ENCODE measurements around the gene SLC6A12. TPM values are rescaled to one million over a fixed set of nuclear protein-coding genes. Genes with fewer than 3 reads are reported as not detected.
"Not testable (repeated sequence)": the region's sequence is repeated elsewhere in the genome, so short reads cannot be mapped to it uniquely, and the experiment has no call there.

SLC6A12 gene
- total RNA-seq, 2 donors from 2014 or later: not detected

DNA sequence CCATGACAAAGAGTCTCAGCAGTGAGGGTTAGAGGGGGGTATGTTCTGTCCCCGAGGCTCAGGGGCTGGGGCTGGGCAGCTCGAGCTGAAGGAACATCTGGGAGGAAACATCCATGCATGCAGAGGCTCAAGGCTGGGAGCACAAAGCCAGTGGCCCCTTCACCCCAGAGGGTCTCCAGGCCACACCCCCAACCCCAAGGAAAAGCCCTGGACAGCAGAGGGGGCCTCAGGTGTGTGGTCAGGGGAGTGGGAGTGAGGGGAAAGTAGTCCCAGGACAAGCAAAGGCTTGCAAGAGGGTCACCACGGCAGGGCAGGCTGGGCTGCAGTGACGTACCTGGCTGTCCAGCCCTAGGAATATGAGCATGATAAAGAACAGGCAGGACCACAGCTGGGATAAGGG, 17.5 kb downstream of the SLC6A12 start:
- ATAC-seq (no peak), DNase-seq (no peak)
- Mint-ChIP-seq H3K36me3 (ENCODE audit: low read depth) (peaks cover 2% of the 10 kb centered on the region), H3K4me3 (no peak overlapping the region), H3K27me3 (peaks cover 53% of the 10 kb centered on the region), H3K27ac (no peak overlapping the region), H3K4me1 (peaks cover 3% of the 10 kb centered on the region)
- H3K9me3 ChIP-seq (ENCODE audit: control insufficient read depth, low read length, poor library complexity, severe bottlenecking): peaks cover 3% of the 10 kb centered on the region

GRCh38 chr12:195951-196350, 18.0 kb downstream of the SLC6A12 start:
- no peak for DNase-seq
- Mint-ChIP-seq H3K27ac (no peak overlapping the region), H3K36me3 (ENCODE audit: low read depth) (peaks cover 2% of the 10 kb centered on the region), H3K27me3 (peaks cover 50% of the 10 kb centered on the region), H3K4me1 (peaks cover 1% of the 10 kb centered on the region), H3K4me3 (no peak overlapping the region)
- ATAC-seq: no peak
- peaks cover 3% of the 10 kb centered on the region for H3K9me3 ChIP-seq (ENCODE audit: control insufficient read depth, low read length, poor library complexity, severe bottlenecking)

GRCh38 chr12:195156-195555, 18.8 kb downstream of the SLC6A12 start:
- no peak overlapping the region for H3K4me3 Mint-ChIP-seq
- DNase-seq: no peak
- H3K27me3 Mint-ChIP-seq: peaks cover 49% of the 10 kb centered on the region
- H3K4me1 Mint-ChIP-seq: no peaks in the 10 kb centered on the region
- no peak overlapping the region for H3K27ac Mint-ChIP-seq
- no peak for ATAC-seq
- peaks cover 3% of the 10 kb centered on the region for H3K9me3 ChIP-seq (ENCODE audit: control insufficient read depth, low read length, poor library complexity, severe bottlenecking)
- H3K36me3 Mint-ChIP-seq (ENCODE audit: low read depth): peaks cover 2% of the 10 kb centered on the region

- H3K36me3 Mint-ChIP-seq (ENCODE audit: low read depth): peaks cover 2% of the 10 kb centered on the region
- DNase-seq: no peak
- H3K27me3 Mint-ChIP-seq: peaks cover 49% of the 10 kb centered on the region
- no peak for ATAC-seq
- no peak overlapping the region for H3K4me3 Mint-ChIP-seq
- H3K4me1 Mint-ChIP-seq: peaks cover under 1% of the 10 kb centered on the region
- H3K27ac Mint-ChIP-seq: no peak overlapping the region
- H3K9me3 ChIP-seq (ENCODE audit: control insufficient read depth, low read length, poor library complexity, severe bottlenecking): peaks cover 3% of the 10 kb centered on the region
Observed at GRCh38 chr12:194276-194675, 19.7 kb downstream of the SLC6A12 start.

DNA sequence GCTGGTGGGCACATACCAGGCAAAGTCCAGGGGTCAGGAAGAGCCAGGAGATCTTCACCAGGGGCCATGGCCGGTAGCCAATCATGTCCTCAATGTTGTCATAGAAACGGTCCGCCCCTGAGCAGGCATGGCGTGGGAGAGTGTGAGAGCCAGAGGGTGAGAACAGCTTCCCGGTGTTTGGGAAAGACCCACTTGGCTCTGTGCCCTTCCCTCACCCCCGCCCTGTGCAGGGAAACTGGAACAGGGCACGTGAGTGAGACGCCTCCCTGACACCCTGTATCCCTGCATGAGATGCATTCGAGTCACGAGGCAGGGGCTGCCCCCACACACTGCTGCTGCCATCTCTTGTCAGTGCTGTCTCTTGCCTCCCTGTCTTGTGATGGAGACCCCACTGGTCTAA, 20.7 kb downstream of the SLC6A12 start:
- H3K4me3 Mint-ChIP-seq: no peak overlapping the region
- H3K9me3 ChIP-seq (ENCODE audit: control insufficient read depth, low read length, poor library complexity, severe bottlenecking): peaks cover 3% of the 10 kb centered on the region

GRCh38 chr12:191541-191940, 22.4 kb downstream of the SLC6A12 start:
- peaks cover under 1% of the 10 kb centered on the region for H3K9me3 ChIP-seq (ENCODE audit: control insufficient read depth, low read length, poor library complexity, severe bottlenecking)
- H3K4me1 Mint-ChIP-seq: peaks cover 5% of the 10 kb centered on the region
- no peaks in the 10 kb centered on the region for H3K36me3 Mint-ChIP-seq (ENCODE audit: low read depth)
- ATAC-seq (no peak), DNase-seq (no peak)
- no peak overlapping the region for H3K4me3 Mint-ChIP-seq
- H3K27ac Mint-ChIP-seq: no peak overlapping the region
- H3K27me3 Mint-ChIP-seq: peaks cover 52% of the 10 kb centered on the region

More for the DNA sequence above, 20.7 kb downstream of the SLC6A12 start:
- peaks cover 2% of the 10 kb centered on the region for H3K36me3 Mint-ChIP-seq (ENCODE audit: low read depth)
- H3K27me3 Mint-ChIP-seq: peaks cover 47% of the 10 kb centered on the region
- DNase-seq (no peak), ATAC-seq (no peak)
- H3K4me1 Mint-ChIP-seq: peaks cover 5% of the 10 kb centered on the region
- H3K27ac Mint-ChIP-seq: no peak overlapping the region

DNA sequence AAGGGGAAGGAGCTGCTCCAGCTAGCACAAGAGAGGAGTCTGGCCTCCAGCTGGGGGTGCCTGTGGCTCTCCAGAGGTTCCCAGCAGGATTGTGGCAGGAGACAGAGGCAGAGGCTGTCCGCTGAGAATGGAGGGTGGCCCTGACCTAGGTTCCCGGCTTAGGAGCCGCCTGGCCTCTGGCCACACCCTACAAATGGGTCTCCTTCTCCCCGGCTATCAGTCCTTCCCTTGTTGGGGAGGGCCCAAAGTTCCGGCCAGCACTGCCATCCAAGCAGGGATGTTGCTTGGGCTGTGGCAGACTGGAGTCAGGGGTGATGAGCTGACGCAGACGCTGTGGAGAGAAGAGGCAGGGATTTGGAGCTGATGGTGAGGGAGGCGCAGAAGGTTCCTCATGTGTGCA, 23.1 kb downstream of the SLC6A12 start:
- no peak for ATAC-seq
- peaks cover 52% of the 10 kb centered on the region for H3K27me3 Mint-ChIP-seq
- DNase-seq: no peak
- H3K4me3 Mint-ChIP-seq: no peak overlapping the region
- H3K27ac Mint-ChIP-seq: no peak overlapping the region
- H3K36me3 Mint-ChIP-seq (ENCODE audit: low read depth): no peaks in the 10 kb centered on the region
- H3K4me1 Mint-ChIP-seq: peaks cover 5% of the 10 kb centered on the region
- H3K9me3 ChIP-seq (ENCODE audit: control insufficient read depth, low read length, poor library complexity, severe bottlenecking): no peaks in the 10 kb centered on the region

GRCh38 chr12:189622-189962, 24.4 kb downstream of the SLC6A12 start:
- Mint-ChIP-seq H3K4me3 (no peak overlapping the region), H3K36me3 (ENCODE audit: low read depth) (no peaks in the 10 kb centered on the region), H3K27me3 (peaks cover 58% of the 10 kb centered on the region), H3K27ac (no peak overlapping the region), H3K4me1 (peaks cover 5% of the 10 kb centered on the region)
- no peak for DNase-seq
- no peak for ATAC-seq
- H3K9me3 ChIP-seq (ENCODE audit: control insufficient read depth, low read length, poor library complexity, severe bottlenecking): no peaks in the 10 kb centered on the region

GRCh38 chr12:188910-189621, 24.9 kb downstream of the SLC6A12 start:
- Mint-ChIP-seq H3K4me3 (peak overlapping the region; percentile 89), H3K27ac (no peak overlapping the region), H3K36me3 (ENCODE audit: low read depth) (no peaks in the 10 kb centered on the region), H3K4me1 (peaks cover 5% of the 10 kb centered on the region), H3K27me3 (peaks cover 54% of the 10 kb centered on the region)
- DNase-seq: peak in 1 of 3 donors; percentile 22
- peak; percentile 81 for ATAC-seq
- H3K9me3 ChIP-seq (ENCODE audit: control insufficient read depth, low read length, poor library complexity, severe bottlenecking): no peaks in the 10 kb centered on the region

- peaks cover 46% of the 10 kb centered on the region for H3K27me3 Mint-ChIP-seq
- not testable (repeated sequence) for H3K36me3 Mint-ChIP-seq (ENCODE audit: low read depth); H3K27ac Mint-ChIP-seq; DNase-seq; H3K9me3 ChIP-seq (ENCODE audit: control insufficient read depth, low read length, poor library complexity, severe bottlenecking); H3K4me1 Mint-ChIP-seq
- H3K4me3 Mint-ChIP-seq: peak overlapping the region; percentile 89
- peak; percentile 37 for ATAC-seq
Observed at GRCh38 chr12:187986-188909, 25.7 kb downstream of the SLC6A12 start.

GRCh38 chr12:186006-186625, 27.8 kb downstream of the SLC6A12 start:
- peaks cover 8% of the 10 kb centered on the region for H3K4me1 Mint-ChIP-seq
- no peaks in the 10 kb centered on the region for H3K9me3 ChIP-seq (ENCODE audit: control insufficient read depth, low read length, poor library complexity, severe bottlenecking)
- H3K27me3 Mint-ChIP-seq: peaks cover 35% of the 10 kb centered on the region
- no peak overlapping the region for H3K4me3 Mint-ChIP-seq
- H3K27ac Mint-ChIP-seq: no peak overlapping the region
- ATAC-seq (no peak), DNase-seq (no peak)
- no peaks in the 10 kb centered on the region for H3K36me3 Mint-ChIP-seq (ENCODE audit: low read depth)

- no peak for DNase-seq
- no peak overlapping the region for H3K4me3 Mint-ChIP-seq
- H3K36me3 Mint-ChIP-seq (ENCODE audit: low read depth): no peaks in the 10 kb centered on the region
- peaks cover 30% of the 10 kb centered on the region for H3K27me3 Mint-ChIP-seq
- no peak overlapping the region for H3K27ac Mint-ChIP-seq
- H3K9me3 ChIP-seq (ENCODE audit: control insufficient read depth, low read length, poor library complexity, severe bottlenecking): no peaks in the 10 kb centered on the region
- H3K4me1 Mint-ChIP-seq: peaks cover 8% of the 10 kb centered on the region
- ATAC-seq: no peak
Observed at GRCh38 chr12:185576-185955, 28.4 kb downstream of the SLC6A12 start.

DNA sequence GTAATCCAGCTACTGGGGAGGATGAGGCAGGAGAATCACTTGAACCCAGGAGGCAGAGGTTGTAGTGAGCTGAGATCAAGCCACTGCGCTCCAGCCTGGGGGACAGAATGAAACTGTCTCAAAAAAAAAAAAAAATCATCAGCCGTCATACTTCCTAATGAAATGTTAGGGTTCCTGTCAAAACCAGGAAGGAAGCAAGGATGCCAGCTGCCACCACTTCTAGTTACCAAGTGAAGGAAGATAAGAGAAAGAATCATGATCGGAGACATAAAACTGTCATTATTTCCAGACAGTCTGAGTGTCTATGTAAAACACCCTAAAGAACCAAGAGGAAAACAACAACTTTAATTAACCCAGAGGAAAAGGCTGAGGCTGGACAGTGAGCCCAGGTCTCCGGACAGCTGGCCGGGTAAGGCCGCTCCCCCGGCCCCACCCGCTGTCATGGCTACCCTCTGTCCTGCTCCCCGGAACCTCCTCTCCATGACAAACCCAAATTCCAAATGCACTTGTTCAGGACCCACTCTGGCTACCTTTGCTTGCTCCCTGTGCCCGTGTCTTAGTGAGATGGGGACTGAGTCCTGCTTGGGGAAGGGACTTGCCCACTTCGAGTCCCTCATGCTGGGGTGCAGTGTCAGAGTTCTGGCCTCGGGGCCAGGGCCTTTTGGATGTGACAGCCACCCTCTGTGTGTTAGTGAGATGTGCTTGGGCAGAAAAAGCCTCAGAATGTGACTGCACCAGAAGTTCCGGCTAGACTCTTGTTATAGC, 29.0 kb downstream of the SLC6A12 start:
- H3K4me1 Mint-ChIP-seq: peaks cover 13% of the 10 kb centered on the region
- no peaks in the 10 kb centered on the region for H3K9me3 ChIP-seq (ENCODE audit: control insufficient read depth, low read length, poor library complexity, severe bottlenecking)
- no peak overlapping the region for H3K4me3 Mint-ChIP-seq
- DNase-seq: no peak
- peaks cover 26% of the 10 kb centered on the region for H3K27me3 Mint-ChIP-seq
- ATAC-seq: no peak
- no peaks in the 10 kb centered on the region for H3K36me3 Mint-ChIP-seq (ENCODE audit: low read depth)
- H3K27ac Mint-ChIP-seq: no peak overlapping the region

Data from T-helper 17 cell (primary cell).